Measurements from ENCODE around the gene ZFYVE9. TPM values are rescaled to one million over a fixed set of nuclear protein-coding genes. Genes with fewer than 3 reads are reported as not detected.

Gene ZFYVE9
- total and polyA plus RNA-seq, 9 of the 15 experiments (the other 6 are each of a cell fraction or from before 2014, with no cell fraction given), result 0.52 to 14.4 (median 8.9) TPM

DNA sequence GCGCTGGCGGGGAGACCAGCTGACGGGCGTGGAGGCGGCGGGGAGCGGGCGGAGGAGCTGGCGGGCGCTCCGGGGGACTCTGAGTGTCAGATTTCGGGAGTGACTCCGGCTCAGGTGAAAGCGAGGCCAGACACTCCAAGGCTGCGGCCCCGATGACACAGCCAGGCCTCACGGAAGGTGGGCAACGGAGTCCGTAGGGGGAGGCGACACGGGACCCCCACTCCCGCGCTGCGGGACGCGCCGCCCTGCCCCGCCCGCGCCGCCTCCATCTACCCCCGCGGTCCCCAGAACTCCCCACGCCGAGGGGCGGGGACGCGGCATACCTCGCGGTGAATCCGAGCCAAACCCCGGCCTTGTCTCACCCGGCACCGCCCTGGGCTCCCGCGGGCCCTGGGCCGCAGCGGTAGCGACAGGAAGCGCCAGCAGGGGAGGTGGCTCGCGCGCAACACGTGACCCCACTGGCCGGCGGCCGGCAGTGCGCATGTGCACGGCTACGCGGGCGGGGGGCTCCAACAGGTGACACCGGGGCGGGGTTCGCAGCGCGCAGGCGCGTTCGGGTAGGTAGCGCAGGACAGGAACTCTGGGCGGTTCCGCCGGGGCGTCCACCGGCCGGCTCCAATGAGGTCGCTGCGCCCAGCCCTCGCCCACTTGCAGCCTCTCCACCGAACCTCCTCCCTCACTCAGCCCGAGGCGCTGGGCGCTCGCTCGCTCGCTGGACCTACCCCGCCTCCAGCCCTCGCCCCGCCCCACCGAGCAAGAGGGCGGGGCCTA lies 224.0 kb downstream of the ZFYVE9 start, which contains the start of gene CC2D1B (continued):
- TF ChIP-seq CHD2 (IDR thresholded peaks at IDR 0.05; ENCODE audit: low read depth, low read length) (peak; percentile 30; the same call in 1 of the 2 replicates), BCOR (IDR thresholded peaks at IDR 0.05) (0 out of 2 replicates have a peak, but pooled peaks have one; percentile 3), LEF1 (IDR thresholded peaks at IDR 0.05) (0 out of 2 replicates have a peak, but pooled peaks have one; percentile 17), NFIX (CRISPR knock-in tag; IDR thresholded peaks at IDR 0.05; ENCODE audit: low read depth) (no peak), TBL1XR1 (IDR thresholded peaks at IDR 0.05; ENCODE audit: low read length in 2 of 2) (0 out of 4 replicates have a peak, but pooled peaks of 1 of the 2 experiments have one; percentile 41), KAT2B (IDR thresholded peaks at IDR 0.05; ENCODE audit: low read depth, low read length) (no peak), FOXA3 (CRISPR knock-in tag; conservative IDR thresholded peaks at IDR 0.05 in 1 of 2, IDR thresholded peaks at IDR 0.05 in 1 of 2) (no peak; a peak in 1 of 4 replicates), PURB (CRISPR knock-in tag; IDR thresholded peaks at IDR 0.05; ENCODE audit: low read depth) (no peak), GATAD2A (IDR thresholded peaks at IDR 0.05) (peak; percentile 65; the same call in 1 of the 2 replicates), PHF20 (IDR thresholded peaks at IDR 0.05; ENCODE audit: partially characterized antibody) (peak; percentile 75), ETV5 (CRISPR knock-in tag; IDR thresholded peaks at IDR 0.05; ENCODE audit: low read depth) (peak; percentile 75), HNRNPL (IDR thresholded peaks at IDR 0.05; ENCODE audit: low read depth, low read length) (peak; percentile 77; the same call in 1 of the 2 replicates), ZNF232 (CRISPR knock-in tag; IDR thresholded peaks at IDR 0.05) (0 out of 2 replicates have a peak, but pooled peaks have one; percentile 41), TBP (optimal IDR thresholded peaks at IDR 0.05; ENCODE audit: low read depth, low read length) (peak; percentile 68), PRMT5 (CRISPR knock-in tag; IDR thresholded peaks at IDR 0.05) (peak; percentile 80; the same call in 1 of the 2 replicates), HDAC8 (tag; IDR thresholded peaks at IDR 0.05) (peak; percentile 54; the same call in 1 of the 2 replicates), SMAD3 (CRISPR knock-in tag; conservative IDR thresholded peaks at IDR 0.05) (0 out of 2 replicates have a peak, but pooled peaks have one; percentile 6)
- TF ChIP-seq, protein P1, sequence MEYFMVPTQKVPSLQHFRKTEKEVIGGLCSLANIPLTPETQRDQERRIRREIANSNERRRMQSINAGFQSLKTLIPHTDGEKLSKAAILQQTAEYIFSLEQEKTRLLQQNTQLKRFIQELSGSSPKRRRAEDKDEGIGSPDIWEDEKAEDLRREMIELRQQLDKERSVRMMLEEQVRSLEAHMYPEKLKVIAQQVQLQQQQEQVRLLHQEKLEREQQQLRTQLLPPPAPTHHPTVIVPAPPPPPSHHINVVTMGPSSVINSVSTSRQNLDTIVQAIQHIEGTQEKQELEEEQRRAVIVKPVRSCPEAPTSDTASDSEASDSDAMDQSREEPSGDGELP (CRISPR knock-in tag; IDR thresholded peaks at IDR 0.05; ENCODE audit: borderline replicate concordance), result peak; percentile 97
- TF ChIP-seq, protein P2, sequence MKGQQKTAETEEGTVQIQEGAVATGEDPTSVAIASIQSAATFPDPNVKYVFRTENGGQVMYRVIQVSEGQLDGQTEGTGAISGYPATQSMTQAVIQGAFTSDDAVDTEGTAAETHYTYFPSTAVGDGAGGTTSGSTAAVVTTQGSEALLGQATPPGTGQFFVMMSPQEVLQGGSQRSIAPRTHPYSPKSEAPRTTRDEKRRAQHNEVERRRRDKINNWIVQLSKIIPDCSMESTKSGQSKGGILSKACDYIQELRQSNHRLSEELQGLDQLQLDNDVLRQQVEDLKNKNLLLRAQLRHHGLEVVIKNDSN (CRISPR knock-in tag; IDR thresholded peaks at IDR 0.05), result peak; percentile 100
- TF ChIP-seq, protein P3, sequence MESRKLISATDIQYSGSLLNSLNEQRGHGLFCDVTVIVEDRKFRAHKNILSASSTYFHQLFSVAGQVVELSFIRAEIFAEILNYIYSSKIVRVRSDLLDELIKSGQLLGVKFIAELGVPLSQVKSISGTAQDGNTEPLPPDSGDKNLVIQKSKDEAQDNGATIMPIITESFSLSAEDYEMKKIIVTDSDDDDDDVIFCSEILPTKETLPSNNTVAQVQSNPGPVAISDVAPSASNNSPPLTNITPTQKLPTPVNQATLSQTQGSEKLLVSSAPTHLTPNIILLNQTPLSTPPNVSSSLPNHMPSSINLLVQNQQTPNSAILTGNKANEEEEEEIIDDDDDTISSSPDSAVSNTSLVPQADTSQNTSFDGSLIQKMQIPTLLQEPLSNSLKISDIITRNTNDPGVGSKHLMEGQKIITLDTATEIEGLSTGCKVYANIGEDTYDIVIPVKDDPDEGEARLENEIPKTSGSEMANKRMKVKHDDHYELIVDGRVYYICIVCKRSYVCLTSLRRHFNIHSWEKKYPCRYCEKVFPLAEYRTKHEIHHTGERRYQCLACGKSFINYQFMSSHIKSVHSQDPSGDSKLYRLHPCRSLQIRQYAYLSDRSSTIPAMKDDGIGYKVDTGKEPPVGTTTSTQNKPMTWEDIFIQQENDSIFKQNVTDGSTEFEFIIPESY (CRISPR knock-in tag; IDR thresholded peaks at IDR 0.05), result peak; percentile 48; the same call in 1 of the 2 replicates
- TF ChIP-seq, protein P4, sequence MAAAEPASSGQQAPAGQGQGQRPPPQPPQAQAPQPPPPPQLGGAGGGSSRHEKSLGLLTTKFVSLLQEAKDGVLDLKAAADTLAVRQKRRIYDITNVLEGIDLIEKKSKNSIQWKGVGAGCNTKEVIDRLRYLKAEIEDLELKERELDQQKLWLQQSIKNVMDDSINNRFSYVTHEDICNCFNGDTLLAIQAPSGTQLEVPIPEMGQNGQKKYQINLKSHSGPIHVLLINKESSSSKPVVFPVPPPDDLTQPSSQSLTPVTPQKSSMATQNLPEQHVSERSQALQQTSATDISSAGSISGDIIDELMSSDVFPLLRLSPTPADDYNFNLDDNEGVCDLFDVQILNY (CRISPR knock-in tag; IDR thresholded peaks at IDR 0.05), result peak; percentile 33; the same call in 1 of the 2 replicates
- TF ChIP-seq, protein P5, sequence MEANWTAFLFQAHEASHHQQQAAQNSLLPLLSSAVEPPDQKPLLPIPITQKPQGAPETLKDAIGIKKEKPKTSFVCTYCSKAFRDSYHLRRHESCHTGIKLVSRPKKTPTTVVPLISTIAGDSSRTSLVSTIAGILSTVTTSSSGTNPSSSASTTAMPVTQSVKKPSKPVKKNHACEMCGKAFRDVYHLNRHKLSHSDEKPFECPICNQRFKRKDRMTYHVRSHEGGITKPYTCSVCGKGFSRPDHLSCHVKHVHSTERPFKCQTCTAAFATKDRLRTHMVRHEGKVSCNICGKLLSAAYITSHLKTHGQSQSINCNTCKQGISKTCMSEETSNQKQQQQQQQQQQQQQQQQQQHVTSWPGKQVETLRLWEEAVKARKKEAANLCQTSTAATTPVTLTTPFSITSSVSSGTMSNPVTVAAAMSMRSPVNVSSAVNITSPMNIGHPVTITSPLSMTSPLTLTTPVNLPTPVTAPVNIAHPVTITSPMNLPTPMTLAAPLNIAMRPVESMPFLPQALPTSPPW (CRISPR knock-in tag; IDR thresholded peaks at IDR 0.05), result peak; percentile 93

Data from K562 (cell line).